ENCODE measurements around the gene YBEY.

The YBEY gene

GRCh38 chr21:46287541-46287940, 1.4 kb downstream of the YBEY start:
- in situ Hi-C loops (cut with MboI; ENCODE audit: low sequenced_read_pairs, unreplicated experiment) = no loop called here
- no peak for DNase-seq (ENCODE audit: low spot score)

GRCh38 chr21:46289655-46290179, 3.6 kb downstream of the YBEY start:
- no peak for DNase-seq (ENCODE audit: low spot score)
- in situ Hi-C loops (cut with MboI; ENCODE audit: low sequenced_read_pairs, unreplicated experiment) = no loop called here
- no peak for TF ChIP-seq CTCF (IDR thresholded peaks at IDR 0.05; ENCODE audit: borderline replicate concordance, control extremely low read depth, extremely low read depth, insufficient read depth, missing control alignments)

More at GRCh38 chr21:46287541-46287940, 1.4 kb downstream of the YBEY start:
- TF ChIP-seq CTCF (IDR thresholded peaks at IDR 0.05; ENCODE audit: borderline replicate concordance, control extremely low read depth, extremely low read depth, insufficient read depth, missing control alignments) = no peak

- no peak for DNase-seq (ENCODE audit: low spot score)
- in situ Hi-C loops (cut with MboI; ENCODE audit: low sequenced_read_pairs, unreplicated experiment) = no loop called here
- no peak for TF ChIP-seq CTCF (IDR thresholded peaks at IDR 0.05; ENCODE audit: borderline replicate concordance, control extremely low read depth, extremely low read depth, insufficient read depth, missing control alignments)
These were observed 5.4 kb downstream of the YBEY start for GRCh38 chr21:46291561-46291960.

GRCh38 chr21:46294647-46295176, 8.6 kb downstream of the YBEY start:
- no peak for TF ChIP-seq CTCF (IDR thresholded peaks at IDR 0.05; ENCODE audit: borderline replicate concordance, control extremely low read depth, extremely low read depth, insufficient read depth, missing control alignments)
- peak; percentile 79 for DNase-seq (ENCODE audit: low spot score)
- in situ Hi-C loops (cut with MboI; ENCODE audit: low sequenced_read_pairs, unreplicated experiment) = no loop called here

- no peak for DNase-seq (ENCODE audit: low spot score)
- in situ Hi-C loops (cut with MboI; ENCODE audit: low sequenced_read_pairs, unreplicated experiment) = no loop called here
- no peak for TF ChIP-seq CTCF (IDR thresholded peaks at IDR 0.05; ENCODE audit: borderline replicate concordance, control extremely low read depth, extremely low read depth, insufficient read depth, missing control alignments)
These were observed 9.1 kb downstream of the YBEY start for GRCh38 chr21:46295177-46295770.

GRCh38 chr21:46295996-46296752, 10.0 kb downstream of the YBEY start:
- DNase-seq (ENCODE audit: low spot score) = peak; percentile 87
- no peak for TF ChIP-seq CTCF (IDR thresholded peaks at IDR 0.05; ENCODE audit: borderline replicate concordance, control extremely low read depth, extremely low read depth, insufficient read depth, missing control alignments)
- in situ Hi-C loops (cut with MboI; ENCODE audit: low sequenced_read_pairs, unreplicated experiment) = no loop called here

All from GM13976 (cell line).